ENCODE results near the gene PPT1.
"Not testable (repeated sequence)": the region's sequence is repeated elsewhere in the genome, so short reads cannot be mapped to it uniquely, and the experiment has no call there.

DNA sequence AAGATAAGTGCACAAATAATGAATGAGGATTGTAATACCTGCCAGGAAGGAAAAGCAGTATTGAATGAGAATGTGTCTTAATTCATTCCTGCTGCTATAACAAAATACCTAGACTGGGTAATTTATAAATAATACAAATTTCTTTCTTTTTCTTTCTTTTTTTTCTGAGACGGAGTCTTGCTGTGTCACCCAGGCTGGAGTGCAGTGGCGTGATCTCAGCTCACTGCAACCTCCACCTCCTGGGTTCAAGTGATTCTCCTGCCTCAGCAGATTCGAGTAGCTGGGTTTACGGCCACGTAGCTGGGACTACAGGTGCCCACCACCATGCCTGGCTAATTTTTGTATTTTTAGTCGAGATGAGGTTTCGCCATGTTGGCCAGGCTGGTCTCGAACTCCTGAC is 59.8 kb downstream of the PPT1 start:
- TF ChIP-seq POLR2AphosphoS5, POLR2A, TAF1 (IDR thresholded peaks at IDR 0.05; ENCODE audit: low read depth, low read length): not testable (repeated sequence)

Data from GM12891 (cell line).